Measurements from ENCODE around the gene DPYSL5.

Gene DPYSL5

GRCh38 chr2:26887151-26887550, 39.2 kb downstream of the DPYSL5 start:
- Histone ChIP-seq H3K27ac (no peak overlapping the region), H3K27me3 (ENCODE audit: insufficient read depth, low read depth, severe bottlenecking) (no peaks in the 10 kb centered on the region), H3K4me3 (ENCODE audit: low read depth, low read length) (no peak overlapping the region), H3K36me3 (no peaks in the 10 kb centered on the region), H3K9me3 (ENCODE audit: severe bottlenecking) (no peaks in the 10 kb centered on the region)
- no peak for DNase-seq
- TF ChIP-seq CTCF (IDR thresholded peaks at IDR 0.05; ENCODE audit: low read depth, low read length), result no peak

- no peak for TF ChIP-seq CTCF (IDR thresholded peaks at IDR 0.05; ENCODE audit: low read depth, low read length)
- Histone ChIP-seq H3K27me3 (ENCODE audit: insufficient read depth, low read depth, severe bottlenecking) (no peaks in the 10 kb centered on the region), H3K4me3 (ENCODE audit: low read depth, low read length) (no peak overlapping the region), H3K27ac (no peak overlapping the region), H3K36me3 (peaks cover 4% of the 10 kb centered on the region), H3K9me3 (ENCODE audit: severe bottlenecking) (peaks cover 2% of the 10 kb centered on the region)
- no peak for DNase-seq
Observed at GRCh38 chr2:26889796-26890195, 41.9 kb downstream of the DPYSL5 start.

- H3K27ac ChIP-seq, result no peak overlapping the region
- DNase-seq, result no peak
- peaks cover 8% of the 10 kb centered on the region for H3K36me3 ChIP-seq
- H3K27me3 ChIP-seq (ENCODE audit: insufficient read depth, low read depth, severe bottlenecking), result no peaks in the 10 kb centered on the region
- no peak overlapping the region for H3K4me3 ChIP-seq (ENCODE audit: low read depth, low read length)
- H3K9me3 ChIP-seq (ENCODE audit: severe bottlenecking), result peaks cover 6% of the 10 kb centered on the region
- no peak for TF ChIP-seq CTCF (IDR thresholded peaks at IDR 0.05; ENCODE audit: low read depth, low read length)
Observed at GRCh38 chr2:26890341-26891000, 42.5 kb downstream of the DPYSL5 start.

GRCh38 chr2:26892133-26892532, 44.2 kb downstream of the DPYSL5 start:
- H3K36me3 ChIP-seq, result peaks cover 14% of the 10 kb centered on the region
- H3K4me3 ChIP-seq (ENCODE audit: low read depth, low read length), result no peak overlapping the region
- no peaks in the 10 kb centered on the region for H3K27me3 ChIP-seq (ENCODE audit: insufficient read depth, low read depth, severe bottlenecking)
- H3K9me3 ChIP-seq (ENCODE audit: severe bottlenecking), result peaks cover 6% of the 10 kb centered on the region
- no peak for DNase-seq
- TF ChIP-seq CTCF (IDR thresholded peaks at IDR 0.05; ENCODE audit: low read depth, low read length), result no peak
- H3K27ac ChIP-seq, result no peak overlapping the region

- Histone ChIP-seq H3K27me3 (ENCODE audit: insufficient read depth, low read depth, severe bottlenecking) (no peaks in the 10 kb centered on the region), H3K4me3 (ENCODE audit: low read depth, low read length) (no peak overlapping the region), H3K9me3 (ENCODE audit: severe bottlenecking) (peaks cover 6% of the 10 kb centered on the region), H3K27ac (no peak overlapping the region), H3K36me3 (peaks cover 14% of the 10 kb centered on the region)
- no peak for TF ChIP-seq CTCF (IDR thresholded peaks at IDR 0.05; ENCODE audit: low read depth, low read length)
- DNase-seq, result no peak
Observed at GRCh38 chr2:26892922-26893524, 45.1 kb downstream of the DPYSL5 start.

- Histone ChIP-seq H3K27me3 (ENCODE audit: insufficient read depth, low read depth, severe bottlenecking) (no peaks in the 10 kb centered on the region), H3K9me3 (ENCODE audit: severe bottlenecking) (peaks cover 6% of the 10 kb centered on the region), H3K4me3 (ENCODE audit: low read depth, low read length) (no peak overlapping the region), H3K27ac (no peak overlapping the region), H3K36me3 (peaks cover 25% of the 10 kb centered on the region)
- DNase-seq, result no peak
- no peak for TF ChIP-seq CTCF (IDR thresholded peaks at IDR 0.05; ENCODE audit: low read depth, low read length)
Observed at GRCh38 chr2:26894136-26894535, 46.2 kb downstream of the DPYSL5 start.
